Measurements from ENCODE around the gene CASP8AP2. TPM values are rescaled to one million over a fixed set of nuclear protein-coding genes. Genes with fewer than 3 reads are reported as not detected.

Gene CASP8AP2
- total and polyA plus RNA-seq, 9 of the 15 experiments (the other 6 are each of a cell fraction or from before 2014, with no cell fraction given): 10.6 to 30.0 (median 19.1) TPM

GRCh38 chr6:89797317-89797716, 32.4 kb upstream of the CASP8AP2 start (continued):
- TF ChIP-seq PTBP1 (IDR thresholded peaks at IDR 0.05; ENCODE audit: low read depth, low read length) (no peak), SMARCA4 (IDR thresholded peaks at IDR 0.05) (peak; percentile 58; the same call in 1 of the 2 replicates), HMG20A (CRISPR knock-in tag; conservative IDR thresholded peaks at IDR 0.05) (no peak), NCOA1 (IDR thresholded peaks at IDR 0.05; ENCODE audit: low read depth) (no peak), HCFC1 (IDR thresholded peaks at IDR 0.05; ENCODE audit: low read depth, low read length) (no peak), CBX8 (IDR thresholded peaks at IDR 0.05; ENCODE audit: borderline replicate concordance, extremely low read depth, low read depth, low read length, poor library complexity, severe bottlenecking) (no peak), POLR3A (IDR thresholded peaks at IDR 0.05; ENCODE audit: borderline replicate concordance, extremely low read depth, insufficient read depth, insufficient read length) (no peak), BHLHE40 (IDR thresholded peaks at IDR 0.05; ENCODE audit: low read length) (peak; percentile 45; the same call in 1 of the 2 replicates), POLR2AphosphoS5 (IDR thresholded peaks at IDR 0.05; ENCODE audit: control insufficient read depth, insufficient read depth, low read depth, low read length) (0 out of 2 replicates have a peak, but pooled peaks have one; percentile 19), KLF10 (CRISPR knock-in tag; IDR thresholded peaks at IDR 0.05) (no peak), SIX5 (IDR thresholded peaks at IDR 0.05; ENCODE audit: borderline replicate concordance in 1 of 2, insufficient read depth in 1 of 2, low read depth in 1 of 2, low read length in 2 of 2) (no peak), ADNP (tag; IDR thresholded peaks at IDR 0.05) (no peak), ZFP30 (CRISPR knock-in tag; IDR thresholded peaks at IDR 0.05; ENCODE audit: borderline replicate concordance) (no peak), POLR2B (IDR thresholded peaks at IDR 0.05; ENCODE audit: low read depth, partially characterized antibody) (no peak), PRMT5 (CRISPR knock-in tag; IDR thresholded peaks at IDR 0.05) (no peak), HDAC8 (tag; IDR thresholded peaks at IDR 0.05) (no peak), MAFF (IDR thresholded peaks at IDR 0.05; ENCODE audit: low read length) (no peak), ZNF717 (CRISPR knock-in tag; IDR thresholded peaks at IDR 0.05) (no peak), ARID1B (IDR thresholded peaks at IDR 0.05) (peak; percentile 79), ZNF408 (CRISPR knock-in tag; IDR thresholded peaks at IDR 0.05; ENCODE audit: low read depth) (no peak), ZNF512 (tag; IDR thresholded peaks at IDR 0.05) (no peak), PYGO2 (tag; IDR thresholded peaks at IDR 0.05) (no peak), CBFA2T3 (IDR thresholded peaks at IDR 0.05) (peak; percentile 79), CBFA2T2 (conservative IDR thresholded peaks at IDR 0.05) (peak; percentile 64), TEAD2 (tag; IDR thresholded peaks at IDR 0.05) (no peak), MIER1 (IDR thresholded peaks at IDR 0.05; ENCODE audit: low read depth) (no peak), ZNF431 (CRISPR knock-in tag; IDR thresholded peaks at IDR 0.05) (no peak)
- TF ChIP-seq, protein P1, sequence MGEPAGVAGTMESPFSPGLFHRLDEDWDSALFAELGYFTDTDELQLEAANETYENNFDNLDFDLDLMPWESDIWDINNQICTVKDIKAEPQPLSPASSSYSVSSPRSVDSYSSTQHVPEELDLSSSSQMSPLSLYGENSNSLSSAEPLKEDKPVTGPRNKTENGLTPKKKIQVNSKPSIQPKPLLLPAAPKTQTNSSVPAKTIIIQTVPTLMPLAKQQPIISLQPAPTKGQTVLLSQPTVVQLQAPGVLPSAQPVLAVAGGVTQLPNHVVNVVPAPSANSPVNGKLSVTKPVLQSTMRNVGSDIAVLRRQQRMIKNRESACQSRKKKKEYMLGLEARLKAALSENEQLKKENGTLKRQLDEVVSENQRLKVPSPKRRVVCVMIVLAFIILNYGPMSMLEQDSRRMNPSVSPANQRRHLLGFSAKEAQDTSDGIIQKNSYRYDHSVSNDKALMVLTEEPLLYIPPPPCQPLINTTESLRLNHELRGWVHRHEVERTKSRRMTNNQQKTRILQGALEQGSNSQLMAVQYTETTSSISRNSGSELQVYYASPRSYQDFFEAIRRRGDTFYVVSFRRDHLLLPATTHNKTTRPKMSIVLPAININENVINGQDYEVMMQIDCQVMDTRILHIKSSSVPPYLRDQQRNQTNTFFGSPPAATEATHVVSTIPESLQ (CRISPR knock-in tag; IDR thresholded peaks at IDR 0.05): no peak
- TF ChIP-seq, protein P2, sequence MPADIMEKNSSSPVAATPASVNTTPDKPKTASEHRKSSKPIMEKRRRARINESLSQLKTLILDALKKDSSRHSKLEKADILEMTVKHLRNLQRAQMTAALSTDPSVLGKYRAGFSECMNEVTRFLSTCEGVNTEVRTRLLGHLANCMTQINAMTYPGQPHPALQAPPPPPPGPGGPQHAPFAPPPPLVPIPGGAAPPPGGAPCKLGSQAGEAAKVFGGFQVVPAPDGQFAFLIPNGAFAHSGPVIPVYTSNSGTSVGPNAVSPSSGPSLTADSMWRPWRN (IDR thresholded peaks at IDR 0.05; ENCODE audit: low read depth): no peak

All from K562 (cell line).